SH-SY5Y (cell line): ENCODE results near the gene SLC37A3.

Source experiments
- GATA2 ChIP-seq: IDR thresholded peaks from 2 replicates; pipeline ENCODE4 v1.6.1; 2011; ENCODE audit warnings: mild to moderate bottlenecking, low read depth, low read length
- GATA3 ChIP-seq: IDR thresholded peaks from 2 replicates; pipeline ENCODE4 v1.6.1; 2011; ENCODE audit warnings: low read depth, mild to moderate bottlenecking, low read length, moderate library complexity

Gene SLC37A3

GRCh38 chr7:140292438-140292837 lies 105.9 kb downstream of the SLC37A3 start:
- TF ChIP-seq GATA2 (no peak), GATA3 (no peak)

GRCh38 chr7:140289804-140290203 lies 108.5 kb downstream of the SLC37A3 start:
- TF ChIP-seq GATA2: no peak
- no peak for TF ChIP-seq GATA3

GRCh38 chr7:140287988-140288387 lies 110.3 kb downstream of the SLC37A3 start:
- TF ChIP-seq GATA2: no peak
- no peak for TF ChIP-seq GATA3

- TF ChIP-seq GATA3 (no peak), GATA2 (no peak)
Measured at GRCh38 chr7:140285938-140286337, 112.4 kb downstream of the SLC37A3 start.

- TF ChIP-seq GATA2: no peak
- TF ChIP-seq GATA3: no peak
Measured at GRCh38 chr7:140284062-140284461, 114.3 kb downstream of the SLC37A3 start.
